HG02642 (cell line): ENCODE data around the gene ZNF700.
A peak's percentile ranks its signal among the peaks of the same experiment; 100 is the strongest.
"Not testable (repeated sequence)": the region's sequence is repeated elsewhere in the genome, so short reads cannot be mapped to it uniquely, and the experiment has no call there.

Experiments used
- ATAC-seq: cut with Tn5 transposase; IDR thresholded peaks from one replicate; pipeline ENCODE4 v1.9.1; 2021; ENCODE audit warnings: mild to moderate bottlenecking; ENCODE audit not compliant: unreplicated experiment, poor library complexity

The ZNF700 gene

DNA sequence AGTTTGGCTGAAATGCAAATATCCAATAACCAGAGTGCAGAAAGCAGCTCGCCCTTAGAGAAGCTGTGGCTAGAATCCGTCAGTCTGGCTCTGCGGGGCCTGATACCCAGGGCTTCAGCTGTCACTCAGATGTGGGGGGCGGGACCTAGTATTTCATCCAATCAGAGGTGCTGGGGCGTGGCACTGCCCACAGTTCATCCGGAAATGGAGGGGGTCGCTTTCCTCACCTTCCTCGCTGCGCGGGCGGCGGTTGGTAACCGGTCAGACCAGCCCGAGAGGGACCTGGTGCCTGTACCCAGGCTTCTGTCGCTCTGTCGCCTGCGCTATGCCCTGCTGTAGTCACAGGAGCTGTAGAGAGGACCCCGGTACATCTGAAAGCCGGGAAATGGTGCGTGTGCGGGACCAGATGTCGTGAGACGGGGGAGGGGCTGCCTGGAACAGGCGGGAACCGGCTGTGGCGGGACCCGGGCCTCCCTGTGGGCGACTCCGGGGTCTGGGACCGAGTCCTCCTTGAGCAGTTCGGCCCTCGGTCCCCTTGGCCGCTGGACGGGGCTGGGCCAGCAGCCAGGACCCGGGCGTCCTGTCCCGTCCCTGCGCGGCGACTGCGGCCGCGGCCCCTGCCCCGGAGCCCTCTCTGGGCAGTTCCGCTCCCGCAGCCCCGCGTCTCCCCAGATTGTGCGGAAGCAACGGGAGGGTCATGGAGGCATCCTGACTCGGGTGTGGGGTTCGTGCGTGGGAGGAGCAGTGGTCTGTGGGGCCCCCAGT, at the start of gene ZNF700:
Gene ZNF700, plus strand, starts transcription at position 222 of the 765 bp plus-strand sequence. Its CDS starts 104 bp downstream, at position 326.
- ATAC-seq = peak; percentile 89

DNA sequence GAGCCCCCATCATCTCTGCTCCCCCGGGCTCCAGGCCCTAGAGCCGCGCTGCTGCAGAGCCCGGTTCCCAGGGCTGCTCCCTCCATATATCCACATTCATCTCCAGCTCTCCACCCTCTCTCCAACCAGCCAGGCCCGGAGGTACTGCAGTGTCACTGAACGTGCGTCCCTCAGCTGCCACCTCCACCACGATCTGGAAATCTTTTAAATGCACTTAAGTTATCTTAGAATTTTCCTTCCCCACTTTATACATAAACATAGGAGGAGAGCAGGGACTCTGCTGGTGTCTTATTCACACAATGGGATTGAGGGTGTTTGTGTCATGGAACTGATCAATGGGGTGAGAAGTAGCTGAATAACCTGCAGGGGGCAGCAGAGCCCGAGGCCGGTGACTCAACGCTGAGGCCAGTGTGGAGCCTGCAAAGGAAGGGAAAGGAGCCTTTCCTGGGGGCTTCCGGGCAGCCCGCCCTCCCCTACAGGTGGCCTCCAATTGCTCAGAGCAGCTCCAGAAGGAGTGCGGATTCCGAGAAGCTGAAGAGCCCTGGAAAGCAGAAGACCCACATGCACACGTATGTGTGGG, 45.1 kb upstream of the ZNF700 start:
- not testable (repeated sequence) for ATAC-seq

DNA sequence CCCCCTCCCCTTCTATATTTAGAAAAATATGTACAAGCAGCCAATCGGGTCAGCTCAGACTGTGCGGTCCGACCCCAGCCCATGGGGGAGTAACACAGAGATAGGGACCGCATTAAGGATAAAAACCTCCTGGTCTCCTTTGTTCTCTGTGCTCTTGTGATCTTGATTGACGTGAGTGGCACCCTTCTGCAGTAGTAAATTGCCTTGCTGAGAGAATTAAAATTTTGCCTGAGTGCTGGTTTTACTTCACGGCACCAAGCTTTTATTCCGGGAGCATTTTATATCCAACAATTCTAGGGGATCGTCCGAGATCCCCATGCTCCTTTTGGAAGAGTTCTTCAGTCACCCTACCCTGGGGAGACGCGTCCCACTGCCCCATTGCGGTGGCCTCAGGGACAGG, 44.3 kb upstream of the ZNF700 start:
- ATAC-seq = no peak

DNA sequence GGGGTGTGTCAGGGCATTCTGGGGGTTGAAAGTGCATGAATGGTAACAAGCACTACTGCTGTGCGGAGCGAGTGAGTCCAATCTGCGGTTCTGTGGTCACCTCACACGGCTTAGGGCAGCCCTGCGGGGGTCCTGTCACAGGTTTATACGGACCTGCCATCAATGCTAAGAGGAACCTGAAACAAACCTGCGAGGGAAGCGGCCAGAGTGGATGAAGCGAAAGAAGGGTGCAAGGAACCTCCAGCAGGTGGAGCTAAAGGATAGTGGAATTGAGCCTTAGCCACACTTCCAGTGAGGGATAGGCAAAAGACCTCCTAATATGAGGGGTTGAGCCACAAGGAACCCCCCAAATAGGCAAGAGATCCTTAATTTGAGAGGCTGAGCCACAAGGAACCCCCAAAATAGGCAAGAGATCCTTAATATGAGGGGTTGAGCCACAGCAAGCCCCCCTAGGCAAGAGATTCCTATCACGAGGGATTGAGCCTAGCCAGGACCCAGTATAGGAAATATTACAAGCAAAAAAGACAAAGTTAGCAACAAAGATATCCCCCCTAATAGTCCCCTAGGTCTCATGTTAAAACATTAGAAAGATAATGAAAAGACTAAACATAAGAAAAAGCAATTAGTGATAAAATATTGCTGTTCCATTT, 43.6 kb upstream of the ZNF700 start:
- no peak for ATAC-seq

DNA sequence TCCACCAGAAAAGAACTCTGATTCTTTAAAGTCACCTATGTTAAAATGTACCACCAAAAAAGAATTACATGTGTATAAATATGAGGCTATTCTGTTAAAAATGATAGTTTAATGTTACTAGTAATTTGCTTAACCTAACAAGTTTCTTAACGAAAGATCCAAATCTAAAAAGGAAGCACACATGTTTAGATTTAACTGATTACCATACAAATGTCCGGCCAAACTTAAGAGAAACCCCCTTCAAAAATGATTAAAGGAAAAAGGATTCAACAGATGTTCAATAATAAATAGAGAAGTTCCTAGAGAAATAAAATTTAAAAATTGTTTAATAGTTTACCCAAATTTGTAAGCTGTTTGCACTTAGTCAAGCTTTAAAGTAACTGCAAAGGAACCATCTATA, 42.3 kb upstream of the ZNF700 start:
- ATAC-seq = no peak

DNA sequence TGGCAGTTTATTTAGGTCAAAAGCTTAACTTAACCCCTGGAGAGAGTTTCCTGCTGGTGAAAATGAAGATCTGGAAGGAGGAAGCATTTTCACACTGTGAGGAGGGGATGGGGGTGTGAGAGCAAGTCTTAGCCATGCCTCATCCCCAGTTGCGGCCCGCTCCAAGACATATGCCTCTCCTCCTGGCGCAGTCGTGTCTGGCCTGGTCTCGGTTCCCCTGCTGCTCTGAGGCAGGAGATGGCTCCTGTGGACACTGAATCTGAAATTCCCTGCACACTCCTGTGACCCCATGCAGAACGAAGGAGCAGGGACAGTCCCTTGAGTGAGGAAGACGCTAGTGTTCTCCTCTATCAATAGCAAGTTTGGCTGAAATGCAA, 37.7 kb upstream of the ZNF700 start:
- ATAC-seq = no peak

DNA sequence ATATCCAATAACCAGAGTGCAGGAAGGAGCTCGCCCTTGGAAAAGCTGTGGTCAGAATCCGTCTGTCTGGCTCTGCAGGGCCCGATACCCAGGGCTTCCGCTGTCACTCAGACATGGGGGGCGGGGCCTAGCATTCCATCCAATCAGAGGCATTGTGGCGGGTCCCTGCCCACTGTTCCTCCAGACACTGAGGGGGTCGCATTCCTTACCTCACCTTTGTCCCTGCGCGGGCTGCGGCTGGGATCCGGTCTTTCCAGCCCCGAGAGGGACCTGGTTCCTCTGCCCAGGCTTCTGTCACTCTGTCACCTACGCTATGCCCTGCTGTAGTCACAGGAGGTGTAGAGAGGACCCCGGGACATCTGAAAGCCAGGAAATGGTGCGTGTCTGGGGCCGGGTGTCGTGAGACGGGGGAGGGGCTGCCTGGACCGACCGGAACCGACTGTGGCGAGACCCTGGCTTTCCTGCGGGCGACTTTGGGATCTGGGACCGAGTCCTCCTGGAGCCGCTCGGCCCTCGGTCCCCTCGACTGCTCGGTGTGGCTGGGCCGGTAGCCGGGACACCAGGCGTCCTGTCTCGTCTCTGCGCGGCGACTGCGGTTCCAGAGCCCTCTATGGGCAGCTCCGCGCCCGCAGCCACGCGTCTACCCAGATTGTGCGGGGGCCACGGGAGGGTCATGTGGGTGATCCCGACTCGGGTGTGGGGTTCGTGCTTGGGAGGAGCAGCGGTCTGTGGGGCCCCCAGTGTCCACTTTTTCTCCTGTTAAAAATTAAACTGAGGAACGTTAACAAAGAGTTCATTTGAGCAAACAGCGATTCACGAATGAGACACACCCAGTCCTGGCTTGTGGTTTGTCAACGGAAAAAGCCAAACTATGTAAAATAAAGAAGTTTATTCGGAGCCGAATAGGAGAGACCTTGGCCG, 37.0 kb upstream of the ZNF700 start, which contains the start of gene ZNF69:
Gene ZNF69, plus strand, starts transcription at position 172 of the 921 bp plus-strand sequence. Its CDS starts 142 bp downstream, at position 314.
- ATAC-seq = peak; percentile 85

DNA sequence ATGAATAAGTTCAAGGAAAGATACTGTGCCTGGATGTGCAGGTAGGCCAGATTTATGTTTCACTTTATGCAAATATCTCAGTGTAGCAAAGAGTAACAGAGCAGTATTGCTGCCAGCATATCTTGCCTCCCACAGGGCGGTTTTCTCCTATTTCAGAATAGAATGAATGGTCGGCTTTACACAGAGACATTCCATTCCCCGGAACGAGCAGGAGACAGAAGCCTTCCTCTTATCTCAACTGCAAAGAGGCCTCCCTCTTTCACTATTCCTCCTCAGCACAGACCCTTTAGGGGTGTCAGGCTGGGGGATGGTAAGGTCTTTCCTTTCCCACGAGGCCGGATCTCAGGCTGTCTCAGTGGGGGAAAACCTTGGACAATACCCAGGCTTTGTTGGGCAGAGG, 35.0 kb upstream of the ZNF700 start:
- not testable (repeated sequence) for ATAC-seq

DNA sequence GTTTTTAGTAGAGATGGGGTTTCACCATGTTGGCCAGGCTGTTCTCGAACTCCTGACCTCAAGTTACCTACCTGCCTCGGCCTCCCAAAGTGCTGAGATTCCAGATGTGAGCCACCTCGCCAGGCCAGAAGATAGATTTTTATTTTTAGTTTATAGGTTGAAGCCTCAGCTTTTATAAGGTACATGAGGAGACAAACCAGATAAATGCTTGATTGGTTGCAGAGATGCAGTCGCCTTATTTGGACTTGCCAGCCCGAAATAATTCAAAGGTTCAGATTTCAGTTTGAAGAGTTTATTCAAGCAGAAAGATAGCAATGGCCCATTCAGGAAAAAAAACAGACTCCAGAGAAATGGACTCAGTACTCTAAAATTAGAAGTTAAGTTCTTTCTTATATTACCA, 34.3 kb upstream of the ZNF700 start:
- ATAC-seq = no peak

DNA sequence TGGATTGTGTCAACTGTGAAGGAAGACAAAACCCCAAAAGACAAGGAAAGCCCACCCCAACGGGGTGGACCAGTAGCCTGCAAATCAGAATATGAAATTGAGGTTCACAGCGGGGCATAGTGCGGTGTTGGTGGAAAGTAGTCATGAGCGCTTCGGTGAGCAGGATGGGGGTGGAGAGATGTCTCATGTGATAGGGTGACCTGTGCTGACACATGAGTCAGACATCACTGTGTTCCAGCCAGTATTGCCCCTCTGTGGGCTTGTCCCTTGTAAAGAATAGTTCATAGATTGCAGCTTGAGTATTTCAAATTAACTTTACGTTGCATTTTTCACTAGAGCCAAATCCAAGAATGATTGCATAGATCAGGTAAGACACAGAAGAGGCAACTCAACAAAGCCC, 30.1 kb upstream of the ZNF700 start:
- ATAC-seq = no peak

DNA sequence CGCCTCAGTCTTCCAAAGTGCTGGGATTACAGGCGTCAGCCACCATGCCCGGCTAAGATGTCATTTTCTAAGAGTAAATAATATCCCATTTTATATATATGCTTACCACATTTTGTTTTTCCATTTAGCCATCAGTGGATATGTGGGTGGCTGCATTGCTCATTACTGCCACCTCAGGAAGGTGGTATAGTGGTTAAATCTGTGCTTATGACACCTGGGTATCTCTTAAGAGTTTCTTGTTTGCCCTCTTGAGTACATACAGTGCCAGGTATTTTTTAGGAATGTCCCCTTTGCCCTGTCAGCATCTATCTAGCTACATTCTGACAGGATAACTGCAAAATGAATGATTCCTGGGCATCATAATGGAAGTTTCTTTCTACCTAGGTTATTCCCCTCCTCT, 22.7 kb upstream of the ZNF700 start:
- no peak for ATAC-seq

DNA sequence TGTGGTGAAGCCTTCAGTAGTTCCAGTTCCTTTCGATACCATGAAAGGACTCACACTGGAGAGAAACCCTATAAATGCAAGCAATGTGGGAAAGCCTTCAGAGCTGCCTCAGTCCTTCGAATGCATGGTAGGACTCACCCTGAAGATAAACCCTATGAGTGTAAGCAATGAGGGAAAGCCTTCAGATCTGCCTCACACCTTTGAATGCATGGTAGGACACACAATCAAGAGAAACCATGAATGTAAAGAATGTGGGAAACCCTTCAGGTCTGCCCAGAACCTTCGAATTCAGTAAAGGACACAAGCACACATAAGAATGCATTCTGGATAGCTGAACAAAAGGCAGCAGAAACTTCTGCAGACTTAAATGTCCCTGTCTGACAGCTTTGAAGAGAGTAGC, 19.0 kb upstream of the ZNF700 start:
- no peak for ATAC-seq

DNA sequence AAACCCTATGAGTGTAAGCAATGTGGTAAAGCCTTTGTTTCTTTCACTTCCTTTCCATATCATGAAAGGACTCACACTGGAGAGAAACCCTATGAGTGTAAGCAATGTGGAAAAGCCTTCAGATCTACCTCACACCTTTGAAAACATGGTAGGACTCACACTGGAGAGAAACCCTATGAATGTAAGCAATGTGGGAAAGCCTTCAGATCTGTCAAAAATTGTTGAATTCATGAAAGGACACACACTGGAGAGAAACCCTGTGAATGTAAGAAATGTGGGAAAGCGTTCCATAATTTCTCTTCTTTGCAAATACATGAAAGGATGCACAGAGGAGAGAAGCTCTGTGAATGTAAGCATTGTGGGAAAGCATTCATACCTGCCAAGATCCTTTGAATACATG, 13.0 kb upstream of the ZNF700 start:
- ATAC-seq = not testable (repeated sequence)

DNA sequence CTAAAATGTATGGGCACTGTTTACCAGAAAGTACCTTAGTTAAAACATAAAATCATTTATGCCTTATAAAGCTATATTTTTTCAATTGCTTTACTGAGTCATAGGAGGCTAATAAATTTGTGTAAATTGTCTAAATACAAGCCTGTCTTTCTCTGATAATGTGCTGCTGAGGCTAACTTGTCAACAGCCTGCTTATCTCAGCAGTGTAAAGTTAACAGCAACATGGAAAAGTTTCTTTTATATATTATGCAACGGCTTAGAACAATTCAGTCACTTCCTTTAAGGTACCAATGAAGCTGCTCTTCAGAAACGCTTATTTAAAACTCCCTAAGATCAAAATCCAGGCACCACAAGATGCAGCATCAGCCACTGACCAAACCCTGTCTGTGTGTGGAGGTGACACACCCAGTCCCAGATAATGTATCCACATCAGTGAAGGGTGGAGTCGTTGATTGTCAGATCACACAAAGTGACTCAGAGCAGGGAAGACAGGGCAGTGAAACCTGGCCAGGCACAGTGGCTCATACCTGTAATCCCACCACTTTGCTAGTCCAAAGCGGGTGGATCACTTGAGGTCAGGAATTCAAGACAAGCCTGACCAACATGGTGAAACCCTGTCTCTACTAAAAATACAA, 10.4 kb upstream of the ZNF700 start:
- not testable (repeated sequence) for ATAC-seq

DNA sequence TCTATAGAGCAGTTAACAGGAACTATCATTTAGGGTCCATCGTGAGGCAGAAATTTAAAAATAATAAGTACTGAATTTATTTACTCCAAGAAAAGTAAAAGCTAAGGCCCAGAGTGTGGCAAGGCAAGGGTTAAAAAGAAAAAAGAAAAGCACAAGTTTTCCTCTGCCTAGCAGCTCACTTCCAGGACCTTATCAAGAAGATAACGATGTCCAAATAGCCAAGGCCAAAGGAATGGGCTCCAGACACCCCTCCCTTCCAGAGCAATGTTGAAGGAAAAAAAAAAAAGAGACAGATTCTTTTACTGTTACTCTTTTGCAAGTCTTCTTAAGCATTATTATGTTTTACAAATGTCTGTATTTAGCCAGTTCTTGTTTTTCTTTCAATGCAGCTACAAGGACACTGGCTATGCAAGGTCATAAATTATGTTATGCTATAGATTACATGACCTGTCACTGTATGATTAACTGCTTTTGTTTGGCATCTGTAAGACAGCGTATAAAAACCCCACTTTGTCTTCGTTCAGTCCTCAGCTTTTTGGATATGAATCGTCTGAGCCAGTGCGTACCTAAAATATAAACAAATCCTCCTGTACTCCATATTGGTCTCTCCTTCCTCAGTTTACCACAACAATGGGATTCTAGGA, 2.9 kb upstream of the ZNF700 start:
- no peak for ATAC-seq

DNA sequence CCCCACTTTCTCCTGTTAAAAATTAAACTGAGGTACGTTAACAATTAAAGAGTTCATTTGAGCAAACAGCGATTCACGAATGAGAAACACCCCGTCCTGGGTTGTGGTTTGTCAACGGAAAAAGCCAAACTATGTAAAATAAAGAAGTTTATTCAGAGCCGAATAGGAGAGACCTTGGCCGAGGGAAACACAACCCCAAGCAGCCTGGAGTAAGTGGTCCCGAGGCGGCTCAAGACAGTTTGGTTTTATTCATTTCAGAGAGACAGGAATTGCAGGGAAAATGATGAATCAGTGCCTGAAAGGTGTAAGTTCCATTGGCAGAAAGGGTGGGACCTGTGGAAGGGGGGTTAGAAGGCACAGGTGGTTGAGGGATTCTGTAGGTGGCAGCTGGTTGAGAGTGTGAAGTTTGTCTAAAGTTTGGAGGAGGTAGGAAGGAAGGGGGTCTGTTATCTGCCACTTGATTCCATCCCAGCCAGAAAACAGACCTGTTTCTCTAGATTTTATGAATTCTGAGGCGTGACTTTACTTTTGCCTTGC, 812 bp downstream of the ZNF700 start:
- ATAC-seq = not testable (repeated sequence)

DNA sequence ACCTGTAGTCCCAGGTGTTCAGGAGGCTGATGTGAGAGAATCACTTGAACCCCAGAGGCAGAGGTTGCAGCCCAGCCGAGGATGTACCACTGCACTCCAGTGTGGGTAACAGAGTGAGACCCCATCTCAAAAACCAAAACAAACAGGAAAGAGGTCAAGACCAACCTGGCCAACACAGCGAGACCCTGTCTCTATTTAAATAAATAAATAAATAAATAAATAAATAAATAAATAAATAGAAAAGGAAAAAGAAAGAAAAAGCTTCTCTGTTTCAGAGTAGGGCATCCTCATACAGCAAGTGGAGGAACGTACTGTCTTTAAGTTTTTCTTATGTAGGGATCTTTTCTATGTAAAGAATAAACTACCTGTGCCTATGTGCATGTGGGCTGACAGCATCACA, 2.3 kb downstream of the ZNF700 start:
- ATAC-seq = no peak

DNA sequence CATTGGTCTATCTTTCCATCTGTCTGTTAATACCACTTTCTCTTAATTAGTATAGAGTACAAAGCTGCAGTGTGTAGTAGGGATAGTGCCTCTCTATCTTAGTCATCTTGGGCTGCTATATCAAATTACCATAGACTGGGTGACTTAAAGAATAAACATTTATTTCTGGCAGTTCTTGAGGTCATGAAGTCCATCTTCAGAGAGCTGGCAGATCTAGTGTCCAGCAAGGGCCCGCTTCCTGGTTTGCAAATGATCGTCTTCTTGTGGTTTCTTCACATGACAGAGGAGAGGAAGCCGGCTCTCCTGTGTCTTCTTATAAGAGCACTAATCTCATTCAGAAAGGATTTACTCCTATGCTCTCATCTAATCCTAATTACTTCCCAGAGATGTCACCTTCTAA, 6.1 kb downstream of the ZNF700 start:
- ATAC-seq = no peak

DNA sequence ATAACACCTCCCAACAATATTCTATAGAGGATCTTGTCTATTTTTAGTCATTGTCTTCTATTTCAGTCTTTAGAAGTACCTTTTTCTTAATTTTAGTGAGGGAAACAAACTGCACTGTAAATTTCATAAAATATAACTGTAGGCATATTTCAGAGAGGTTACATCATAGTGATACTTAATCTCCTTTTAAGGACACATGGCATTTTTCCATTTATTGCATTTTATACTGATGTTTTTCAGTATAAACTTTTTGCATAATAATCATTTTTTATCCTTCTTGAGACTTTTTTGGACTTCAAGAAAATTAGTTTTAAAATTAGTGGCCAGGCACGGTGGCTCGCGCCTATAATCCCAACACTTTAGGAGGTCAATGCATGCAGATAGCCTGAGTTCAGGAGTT, 6.6 kb downstream of the ZNF700 start:
- ATAC-seq = no peak
